CD4-positive, CD25-positive, alpha-beta regulatory T cell (primary cell): ENCODE measurements around the gene PIK3CD. TPM values are rescaled to one million over a fixed set of nuclear protein-coding genes. Genes with fewer than 3 reads are reported as not detected.

ENCODE experiments used
- ATAC-seq, 2 donors: fragments of 150-1000 bp; cut with Tn5 transposase; one replicate each; pipeline ENCODE4 v1.10.0; 2021; ENCODE audit warnings: low read depth in 2 of 2, moderate number of reproducible peaks in 2 of 2, moderate library complexity in 1 of 2
- DNase-seq, 3 donors: peaks; one replicate each; pipeline versions ENCODE4 v3.0.0 to v3.0.0-alpha.2; 2012 to 2022; ENCODE audit warnings: mixed read lengths in 1 of 3
- H3K27ac ChIP-seq: one replicate; pipeline ENCODE4 v1.7.0; 2013; ENCODE audit warnings: mild to moderate bottlenecking, low read length; ENCODE audit not compliant: insufficient read depth, poor library complexity, severe bottlenecking
- H3K27me3 ChIP-seq: one replicate; pipeline ENCODE4 v1.7.0; 2013; ENCODE audit warnings: low read length; ENCODE audit not compliant: control insufficient read depth, insufficient read depth
- H3K36me3 ChIP-seq: one replicate; pipeline ENCODE4 v1.7.0; 2013; ENCODE audit warnings: mild to moderate bottlenecking, low read length, moderate library complexity; ENCODE audit not compliant: control insufficient read depth, insufficient read depth
- H3K4me1 ChIP-seq: 2 replicates; pipeline ENCODE4 v1.7.0; 2013; ENCODE audit warnings: mild to moderate bottlenecking, low read length; ENCODE audit not compliant: insufficient read depth, control insufficient read depth, poor library complexity, severe bottlenecking
- H3K4me3 ChIP-seq: one replicate; pipeline ENCODE4 v1.7.0; 2013; ENCODE audit warnings: low read depth, mild to moderate bottlenecking, low read length, moderate library complexity
- H3K9me3 ChIP-seq, 2 experiments: 1 replicate in 1 of 2; 2 replicates in 1 of 2; pipeline ENCODE4 v1.7.0; 2013; ENCODE audit warnings: low read length in 2 of 2, mild to moderate bottlenecking in 1 of 2, moderate library complexity in 1 of 2; ENCODE audit not compliant: control insufficient read depth in 2 of 2
- H3K27ac Mint-ChIP-seq, 3 donors: one replicate each; pipeline ENCODE4 v1.8.0; 2020 to 2022; ENCODE audit warnings: mild to moderate bottlenecking in 3 of 3, mixed read lengths in 3 of 3, moderate library complexity in 2 of 3
- H3K27me3 Mint-ChIP-seq: one replicate; pipeline ENCODE4 v1.8.0; 2022; ENCODE audit warnings: mild to moderate bottlenecking, mixed read lengths
- H3K36me3 Mint-ChIP-seq: one replicate; pipeline ENCODE4 v1.8.0; 2020; ENCODE audit warnings: mixed read lengths
- H3K4me1 Mint-ChIP-seq, 4 donors: one replicate each; pipeline ENCODE4 v1.8.0; 2020 to 2022; ENCODE audit warnings: mixed read lengths in 4 of 4, mild to moderate bottlenecking in 1 of 4
- H3K4me3 Mint-ChIP-seq, 4 donors: one replicate each; pipeline ENCODE4 v1.8.0; 2020 to 2022; ENCODE audit warnings: mild to moderate bottlenecking in 4 of 4, mixed read lengths in 4 of 4, moderate library complexity in 3 of 4
- H3K9me3 Mint-ChIP-seq, 7 donors: one replicate each; pipeline ENCODE4 v1.8.0; 2020 to 2022; ENCODE audit warnings: mixed read lengths in 7 of 7, mild to moderate bottlenecking in 3 of 7, moderate library complexity in 2 of 7
- polyA plus RNA-seq, 4 donors: library from polyadenylated mRNA; unstranded; fragments of 300-500 nt; fragmentation: Illumina TruSeq; gene quantifications; one replicate each; pipeline ENCODE4 v1.2.3, GENCODE V29; 2021
- total RNA-seq: library from RNA; stranded (reverse); gene quantifications from one replicate; pipeline ENCODE4 v1.2.3, GENCODE V29; 2022

The PIK3CD gene
- total and polyA plus RNA-seq, 5 donors from 2014 or later: 47.3 to 187 (median 55.4) TPM

GRCh38 chr1:9723926-9724325 lies 72.4 kb downstream of the PIK3CD start:
- H3K4me1 ChIP-seq: peaks cover 60% of the 10 kb centered on the region
- Mint-ChIP-seq H3K4me1 (peaks cover 10 to 86% (median 25%) of the 10 kb centered on the region in 4 donors), H3K27ac (peak overlapping the region in 2 of 3 donors; percentile 46 to 98), H3K36me3 (peaks cover 37% of the 10 kb centered on the region), H3K27me3 (peaks cover 8% of the 10 kb centered on the region), H3K9me3 (no peaks in the 10 kb centered on the region), H3K4me3 (peak overlapping the region in 2 of 4 donors; percentile 43 to 49)
- no peaks in the 10 kb centered on the region for H3K27me3 ChIP-seq
- H3K27ac ChIP-seq: no peak overlapping the region
- no peaks in the 10 kb centered on the region for H3K9me3 ChIP-seq
- ATAC-seq (no peak), DNase-seq (no peak)
- peaks cover 61% of the 10 kb centered on the region for H3K36me3 ChIP-seq
- H3K4me3 ChIP-seq: no peak overlapping the region

DNA sequence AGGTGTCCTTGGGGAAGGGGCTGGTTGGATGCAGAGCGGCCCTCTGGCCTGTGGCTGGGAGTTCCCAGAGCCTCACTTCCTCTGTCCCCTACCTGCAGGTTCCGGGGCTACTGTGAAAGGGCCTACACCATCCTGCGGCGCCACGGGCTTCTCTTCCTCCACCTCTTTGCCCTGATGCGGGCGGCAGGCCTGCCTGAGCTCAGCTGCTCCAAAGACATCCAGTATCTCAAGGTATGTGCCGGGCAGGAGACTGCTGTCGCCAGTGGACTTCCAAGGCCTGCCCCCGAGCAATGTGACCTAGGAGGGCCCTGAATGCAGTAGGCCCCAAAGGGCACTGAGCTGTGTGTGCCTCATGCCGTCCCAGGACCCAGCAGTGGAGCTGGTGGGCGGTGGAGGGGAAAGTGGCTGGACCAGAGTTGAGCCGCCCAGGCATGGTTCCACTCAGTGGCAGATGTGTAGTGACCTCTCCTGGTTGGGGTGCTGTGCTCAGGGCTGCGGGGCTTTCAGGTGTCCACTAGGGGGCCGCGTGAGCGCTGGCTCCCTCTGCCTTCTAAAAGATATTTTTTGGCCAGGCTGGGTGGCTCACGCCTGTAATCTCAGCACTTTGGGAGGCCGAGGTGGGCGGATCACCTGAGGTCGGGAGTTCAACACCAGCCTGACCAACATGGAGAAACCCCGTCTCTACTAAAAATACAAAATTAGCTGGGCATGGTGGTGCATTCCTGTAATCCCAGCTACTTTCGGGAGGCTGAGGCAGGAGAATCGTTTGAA lies 73.4 kb downstream of the PIK3CD start:
- Mint-ChIP-seq H3K4me3 (peak overlapping the region; percentile 41 to 80 (median 64)), H3K36me3 (peaks cover 42% of the 10 kb centered on the region), H3K4me1 (peaks cover 11 to 84% (median 26%) of the 10 kb centered on the region in 4 donors), H3K27me3 (peaks cover 8% of the 10 kb centered on the region), H3K9me3 (no peaks in the 10 kb centered on the region), H3K27ac (peak overlapping the region in 2 of 3 donors; percentile 84 to 98)
- Histone ChIP-seq H3K4me3 (no peak overlapping the region), H3K27me3 (no peaks in the 10 kb centered on the region), H3K9me3 (no peaks in the 10 kb centered on the region), H3K27ac (peak overlapping the region; percentile 55), H3K4me1 (peaks cover 60% of the 10 kb centered on the region), H3K36me3 (peaks cover 59% of the 10 kb centered on the region)
- DNase-seq: peak; percentile 55 to 76 (median 72)
- peak; percentile 63 to 68 for ATAC-seq

DNA sequence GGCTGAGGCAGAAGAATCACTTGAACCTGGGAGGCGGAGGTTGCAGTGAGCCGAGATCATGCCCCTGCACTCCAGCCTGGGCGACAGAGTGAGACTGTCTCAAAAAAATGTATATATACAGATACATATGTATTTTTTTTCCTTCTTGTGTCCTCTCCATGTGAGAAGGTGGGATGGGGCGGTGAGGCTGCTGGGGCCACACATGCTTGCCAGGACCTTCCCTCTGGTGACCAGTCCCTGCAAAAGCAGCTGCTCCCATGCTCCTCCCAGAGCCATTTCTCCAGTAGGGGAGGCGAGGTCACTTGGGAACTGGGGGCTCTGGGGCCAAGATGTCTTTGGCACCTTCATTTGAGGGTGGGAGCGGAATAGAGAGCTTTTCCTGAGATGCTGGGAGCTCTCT lies 74.9 kb downstream of the PIK3CD start:
- no peak overlapping the region for H3K4me3 ChIP-seq
- Mint-ChIP-seq H3K36me3 (peaks cover 48% of the 10 kb centered on the region), H3K27me3 (peaks cover 8% of the 10 kb centered on the region), H3K9me3 (no peaks in the 10 kb centered on the region), H3K4me1 (peaks cover 11 to 84% (median 28%) of the 10 kb centered on the region in 4 donors), H3K4me3 (peak overlapping the region in 2 of 4 donors; percentile 51 to 56), H3K27ac (peak overlapping the region; percentile 36 to 92 (median 85))
- peaks cover 48% of the 10 kb centered on the region for H3K4me1 ChIP-seq
- no peaks in the 10 kb centered on the region for H3K9me3 ChIP-seq
- no peak for DNase-seq
- no peak overlapping the region for H3K27ac ChIP-seq
- H3K27me3 ChIP-seq: no peaks in the 10 kb centered on the region
- ATAC-seq: no peak
- peaks cover 69% of the 10 kb centered on the region for H3K36me3 ChIP-seq

- no peaks in the 10 kb centered on the region for H3K9me3 ChIP-seq
- peaks cover 11 to 83% (median 33%) of the 10 kb centered on the region in 4 donors for H3K4me1 Mint-ChIP-seq
- H3K4me3 ChIP-seq: no peak overlapping the region
- peaks cover 55% of the 10 kb centered on the region for H3K36me3 Mint-ChIP-seq
- DNase-seq: no peak
- H3K27ac ChIP-seq: peak overlapping the region; percentile 14
- peak overlapping the region in 3 of 4 donors; percentile 38 to 83 (median 70) for H3K4me3 Mint-ChIP-seq
- peaks cover 70% of the 10 kb centered on the region for H3K36me3 ChIP-seq
- no peak for ATAC-seq
- no peaks in the 10 kb centered on the region for H3K9me3 Mint-ChIP-seq
- H3K27ac Mint-ChIP-seq: peak overlapping the region; percentile 84 to 97 (median 92)
- H3K27me3 Mint-ChIP-seq: peaks cover 8% of the 10 kb centered on the region
- no peaks in the 10 kb centered on the region for H3K27me3 ChIP-seq
- peaks cover 43% of the 10 kb centered on the region for H3K4me1 ChIP-seq
Measured at GRCh38 chr1:9726905-9727595, 75.5 kb downstream of the PIK3CD start.

GRCh38 chr1:9728451-9729295 lies 77.1 kb downstream of the PIK3CD start:
- Histone ChIP-seq H3K9me3 (no peaks in the 10 kb centered on the region), H3K36me3 (peaks cover 69% of the 10 kb centered on the region), H3K27me3 (no peaks in the 10 kb centered on the region), H3K27ac (peak overlapping the region; percentile 82), H3K4me3 (peak overlapping the region; percentile 60), H3K4me1 (peaks cover 42% of the 10 kb centered on the region)
- ATAC-seq (peak; percentile 41 to 57), DNase-seq (peak; percentile 25 to 84 (median 74))
- peaks cover 11 to 77% (median 40%) of the 10 kb centered on the region in 4 donors for H3K4me1 Mint-ChIP-seq
- H3K9me3 Mint-ChIP-seq: no peaks in the 10 kb centered on the region
- H3K27ac Mint-ChIP-seq: peak overlapping the region; percentile 92 to 97 (median 95)
- H3K27me3 Mint-ChIP-seq: peaks cover 8% of the 10 kb centered on the region
- H3K36me3 Mint-ChIP-seq: peaks cover 55% of the 10 kb centered on the region
- H3K4me3 Mint-ChIP-seq: peak overlapping the region; percentile 70 to 87 (median 83)

DNA sequence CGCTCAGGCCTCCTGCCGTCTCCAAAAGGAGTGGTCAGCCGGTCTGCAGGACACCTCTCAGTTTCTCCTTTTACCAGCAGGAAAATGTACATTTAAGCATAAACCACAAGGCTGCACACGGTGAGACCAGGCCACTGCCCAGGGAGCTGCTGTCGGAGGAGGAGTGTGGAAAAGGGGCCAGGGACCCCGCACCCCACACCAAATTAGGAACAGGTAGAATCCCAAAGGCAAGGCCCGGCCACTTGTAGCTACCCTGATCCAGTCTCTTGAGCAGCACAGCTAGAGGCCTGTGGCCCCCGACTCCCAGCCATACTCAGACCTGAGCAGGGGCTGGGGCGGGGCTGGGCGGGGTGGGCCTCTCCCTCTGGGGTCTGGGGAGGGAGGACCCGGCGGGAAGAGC lies 78.0 kb downstream of the PIK3CD start:
- Histone ChIP-seq H3K27ac (peak overlapping the region; percentile 82), H3K36me3 (peaks cover 69% of the 10 kb centered on the region), H3K4me3 (peak overlapping the region; percentile 60), H3K9me3 (no peaks in the 10 kb centered on the region), H3K27me3 (no peaks in the 10 kb centered on the region), H3K4me1 (peaks cover 38% of the 10 kb centered on the region)
- Mint-ChIP-seq H3K9me3 (no peaks in the 10 kb centered on the region), H3K36me3 (peaks cover 58% of the 10 kb centered on the region), H3K4me1 (peaks cover 11 to 74% (median 42%) of the 10 kb centered on the region in 4 donors), H3K4me3 (peak overlapping the region in 2 of 4 donors; percentile 83), H3K27ac (peak overlapping the region; percentile 92 to 97 (median 95)), H3K27me3 (peaks cover 8% of the 10 kb centered on the region)
- ATAC-seq (no peak), DNase-seq (no peak)
